Activated CD4-positive, alpha-beta memory T cell treated with anti-CD3 and anti-CD28 coated beads for 36 hours (primary cell): Measurements from ENCODE around the gene KIF18B. TPM values are rescaled to one million over a fixed set of nuclear protein-coding genes. Genes with fewer than 3 reads are reported as not detected.
A peak's percentile ranks its signal among the peaks of the same experiment; 100 is the strongest.

Experiments
- CTCF ChIA-PET: fragments of 350-600 bp; sonication (Branson Sonifier 250); formaldehyde crosslinking; loops from one replicate; lab custom pipeline; 2021; ENCODE audit warnings: antibody characterized with exemption, inconsistent platforms; lab: Charles Lee
- POLR2A ChIA-PET: fragments of 350-600 bp; sonication (Branson Sonifier 250); formaldehyde crosslinking; loops from one replicate; lab custom pipeline; 2021; ENCODE audit warnings: antibody characterized with exemption; lab: Charles Lee
- DNase-seq: peaks from one replicate; pipeline ENCODE4 v3.0.0-alpha.2; 2020
- H3K27ac Mint-ChIP-seq: one replicate; pipeline ENCODE4 v1.8.0; 2021; ENCODE audit warnings: mixed read lengths
- H3K27me3 Mint-ChIP-seq: one replicate; pipeline ENCODE4 v1.8.0; 2021; ENCODE audit warnings: mixed read lengths
- H3K36me3 Mint-ChIP-seq: one replicate; pipeline ENCODE4 v1.8.0; 2021; ENCODE audit warnings: mixed read lengths
- H3K4me1 Mint-ChIP-seq: one replicate; pipeline ENCODE4 v1.8.0; 2021; ENCODE audit warnings: low read depth, mixed read lengths
- H3K4me3 Mint-ChIP-seq: one replicate; pipeline ENCODE4 v1.8.0; 2021; ENCODE audit warnings: mild to moderate bottlenecking, mixed read lengths
- H3K9me3 Mint-ChIP-seq: one replicate; pipeline ENCODE4 v1.8.0; 2021; ENCODE audit warnings: mixed read lengths
- intact Hi-C: fragments of 100-400 bp; cut with micrococcal nuclease; formaldehyde crosslinking; loops from one replicate; pipeline ENCODE4 v1.15.1; 2023
- total RNA-seq, 2 experiments: library from RNA; stranded (reverse); gene quantifications; one replicate each; pipeline ENCODE4 v1.2.3, GENCODE V29; 2021

The KIF18B gene
- total RNA-seq, result 10 to 100 TPM; 36.2 to 42.9 TPM

- CTCF ChIA-PET, result interaction anchor here (1.3 to 1.4 kb wide), 2 partner anchors 72 to 152 kb away, joined by 4 read pairs; no protein-coding TSS in a partner anchor
- POLR2A ChIA-PET, result no interaction called here
- peaks cover 11% of the 10 kb centered on the region for H3K36me3 Mint-ChIP-seq
Observed at GRCh38 chr17:44947461-44948314, at the start of gene KIF18B. Gene KIF18B (minus strand): TSS chr17:44947773. CDS start chr17:44936344, 11,429 bp downstream.

GRCh38 chr17:44996304-44996703 lies 48.7 kb upstream of the KIF18B start:
- no peak for DNase-seq
- no peak overlapping the region for H3K4me3 Mint-ChIP-seq
- POLR2A ChIA-PET, result no interaction called here
- peaks cover 7% of the 10 kb centered on the region for H3K27me3 Mint-ChIP-seq
- H3K36me3 Mint-ChIP-seq, result no peaks in the 10 kb centered on the region
- no peaks in the 10 kb centered on the region for H3K4me1 Mint-ChIP-seq
- H3K9me3 Mint-ChIP-seq, result peaks cover 11% of the 10 kb centered on the region
- intact Hi-C loops, result no loop called here
- no peak overlapping the region for H3K27ac Mint-ChIP-seq
- CTCF ChIA-PET, result interaction anchor here (1.5 kb wide), 1 partner anchor 26 kb away, joined by 6 read pairs; no protein-coding TSS in a partner anchor

More at GRCh38 chr17:44947461-44948314, at the start of gene KIF18B:
- peak within 1 kb of the TSS; percentile 84 for H3K27ac Mint-ChIP-seq
- intact Hi-C loops, result loop anchor here (1.0 to 2.0 kb wide), 3 partner anchors 25 to 103 kb away; partner anchors contain the start of gene DCAKD
- H3K4me1 Mint-ChIP-seq, result peaks cover 9% of the 10 kb centered on the region
- H3K9me3 Mint-ChIP-seq, result no peaks in the 10 kb centered on the region
- H3K27me3 Mint-ChIP-seq, result peaks cover 6% of the 10 kb centered on the region
- peak within 1 kb of the TSS; percentile 91 for H3K4me3 Mint-ChIP-seq
- peak; percentile 96 for DNase-seq

- intact Hi-C loops, result no loop called here
- H3K27me3 Mint-ChIP-seq, result peaks cover 7% of the 10 kb centered on the region
- H3K4me3 Mint-ChIP-seq, result no peak overlapping the region
- peaks cover 11% of the 10 kb centered on the region for H3K9me3 Mint-ChIP-seq
- DNase-seq, result no peak
- POLR2A ChIA-PET, result no interaction called here
- CTCF ChIA-PET, result no interaction called here
- H3K27ac Mint-ChIP-seq, result no peak overlapping the region
- no peaks in the 10 kb centered on the region for H3K4me1 Mint-ChIP-seq
- no peaks in the 10 kb centered on the region for H3K36me3 Mint-ChIP-seq
Observed at GRCh38 chr17:44995436-44996001, 47.9 kb upstream of the KIF18B start.

GRCh38 chr17:44992242-44992939 lies 44.8 kb upstream of the KIF18B start:
- intact Hi-C loops, result no loop called here
- POLR2A ChIA-PET, result no interaction called here
- no peaks in the 10 kb centered on the region for H3K4me1 Mint-ChIP-seq
- H3K4me3 Mint-ChIP-seq, result no peak overlapping the region
- CTCF ChIA-PET, result interaction anchor here (1.5 to 2.1 kb wide), 2 partner anchors 30 kb away, joined by 6 to 9 read pairs; no protein-coding TSS in a partner anchor
- no peaks in the 10 kb centered on the region for H3K9me3 Mint-ChIP-seq
- peaks cover 25% of the 10 kb centered on the region for H3K27me3 Mint-ChIP-seq
- no peak overlapping the region for H3K27ac Mint-ChIP-seq
- no peak for DNase-seq
- H3K36me3 Mint-ChIP-seq, result no peaks in the 10 kb centered on the region

- Mint-ChIP-seq H3K27me3 (peaks cover 24% of the 10 kb centered on the region), H3K4me1 (no peaks in the 10 kb centered on the region), H3K4me3 (no peak overlapping the region), H3K36me3 (no peaks in the 10 kb centered on the region), H3K9me3 (no peaks in the 10 kb centered on the region), H3K27ac (no peak overlapping the region)
- DNase-seq, result no peak
- intact Hi-C loops, result no loop called here
- CTCF ChIA-PET, result interaction anchor here (2.1 kb wide), 1 partner anchor 31 kb away, joined by 9 read pairs; no protein-coding TSS in a partner anchor
- POLR2A ChIA-PET, result no interaction called here
Observed at GRCh38 chr17:44990994-44991393, 43.4 kb upstream of the KIF18B start.

- CTCF ChIA-PET, result interaction anchor here (1.7 kb wide), 1 partner anchor 69 kb away, joined by 5 read pairs; no protein-coding TSS in a partner anchor
- peaks cover 30% of the 10 kb centered on the region for H3K27me3 Mint-ChIP-seq
Observed at GRCh38 chr17:44989552-44990138, 42.1 kb upstream of the KIF18B start.

GRCh38 chr17:44988044-44988942 lies 40.7 kb upstream of the KIF18B start:
- ChIA-PET CTCF (interaction anchor here (1.7 kb wide), 1 partner anchor 68 kb away, joined by 5 read pairs; no protein-coding TSS in a partner anchor), POLR2A (no interaction called here)
- Mint-ChIP-seq H3K9me3 (no peaks in the 10 kb centered on the region), H3K36me3 (no peaks in the 10 kb centered on the region), H3K4me1 (no peaks in the 10 kb centered on the region), H3K27me3 (peaks cover 30% of the 10 kb centered on the region), H3K27ac (no peak overlapping the region), H3K4me3 (no peak overlapping the region)
- DNase-seq, result no peak
- intact Hi-C loops, result no loop called here

More at GRCh38 chr17:44989552-44990138, 42.1 kb upstream of the KIF18B start:
- DNase-seq, result no peak
- H3K4me1 Mint-ChIP-seq, result no peaks in the 10 kb centered on the region
- H3K4me3 Mint-ChIP-seq, result no peak overlapping the region
- no peak overlapping the region for H3K27ac Mint-ChIP-seq
- POLR2A ChIA-PET, result no interaction called here
- intact Hi-C loops, result no loop called here
- H3K9me3 Mint-ChIP-seq, result no peaks in the 10 kb centered on the region
- no peaks in the 10 kb centered on the region for H3K36me3 Mint-ChIP-seq

GRCh38 chr17:44983563-44983962 lies 36.0 kb upstream of the KIF18B start:
- Mint-ChIP-seq H3K27me3 (peaks cover 42% of the 10 kb centered on the region), H3K4me1 (peaks cover 2% of the 10 kb centered on the region), H3K9me3 (no peaks in the 10 kb centered on the region), H3K4me3 (no peak overlapping the region), H3K27ac (no peak overlapping the region), H3K36me3 (no peaks in the 10 kb centered on the region)
- POLR2A ChIA-PET, result no interaction called here
- no peak for DNase-seq
- CTCF ChIA-PET, result no interaction called here
- intact Hi-C loops, result no loop called here

- no peak for DNase-seq
- intact Hi-C loops, result no loop called here
- H3K27ac Mint-ChIP-seq, result no peak overlapping the region
- peaks cover 37% of the 10 kb centered on the region for H3K27me3 Mint-ChIP-seq
- H3K9me3 Mint-ChIP-seq, result no peaks in the 10 kb centered on the region
- H3K36me3 Mint-ChIP-seq, result no peaks in the 10 kb centered on the region
- CTCF ChIA-PET, result interaction anchor here (0.7 to 1.4 kb wide), 2 partner anchors 16 to 40 kb away, joined by 3 read pairs; no protein-coding TSS in a partner anchor
- no peak overlapping the region for H3K4me3 Mint-ChIP-seq
- POLR2A ChIA-PET, result no interaction called here
- H3K4me1 Mint-ChIP-seq, result peaks cover 2% of the 10 kb centered on the region
Observed at GRCh38 chr17:44982113-44982702, 34.6 kb upstream of the KIF18B start.

- DNase-seq, result peak; percentile 44
- peak overlapping the region; percentile 25 for H3K27ac Mint-ChIP-seq
- H3K4me1 Mint-ChIP-seq, result peaks cover 2% of the 10 kb centered on the region
Observed at GRCh38 chr17:44981221-44981968, 33.8 kb upstream of the KIF18B start.

More at GRCh38 chr17:44981221-44981968, 33.8 kb upstream of the KIF18B start:
- intact Hi-C loops, result no loop called here
- no peaks in the 10 kb centered on the region for H3K9me3 Mint-ChIP-seq
- ChIA-PET POLR2A (no interaction called here), CTCF (interaction anchor here (1.4 kb wide), 1 partner anchor 41 kb away, joined by 3 read pairs; no protein-coding TSS in a partner anchor)
- H3K36me3 Mint-ChIP-seq, result no peaks in the 10 kb centered on the region
- no peak overlapping the region for H3K4me3 Mint-ChIP-seq
- H3K27me3 Mint-ChIP-seq, result peaks cover 37% of the 10 kb centered on the region
